HG03342 (cell line): ENCODE measurements around the gene FNDC1.

Source experiments
- ATAC-seq: cut with Tn5 transposase; IDR thresholded peaks from one replicate; pipeline ENCODE4 v1.9.1; 2021; ENCODE audit warnings: mild to moderate bottlenecking, moderate library complexity; ENCODE audit not compliant: unreplicated experiment

The FNDC1 gene

GRCh38 chr6:159304641-159305040 is 135.4 kb downstream of the FNDC1 start:
- ATAC-seq: no peak

- ATAC-seq: no peak
Measured at GRCh38 chr6:159305159-159305558, 136.0 kb downstream of the FNDC1 start.

- ATAC-seq: no peak
Measured at GRCh38 chr6:159305804-159306537, 136.8 kb downstream of the FNDC1 start.

GRCh38 chr6:159307246-159307790 is 138.1 kb downstream of the FNDC1 start:
- no peak for ATAC-seq

- ATAC-seq: no peak
Measured at GRCh38 chr6:159308198-159308597, 139.0 kb downstream of the FNDC1 start.

GRCh38 chr6:159309723-159310122 is 140.5 kb downstream of the FNDC1 start:
- no peak for ATAC-seq

- peak; percentile 55 for ATAC-seq
Measured at GRCh38 chr6:159311618-159312017, 142.4 kb downstream of the FNDC1 start.

- ATAC-seq: no peak
Measured at GRCh38 chr6:159312206-159312605, 143.0 kb downstream of the FNDC1 start.

GRCh38 chr6:159313018-159313417 is 143.8 kb downstream of the FNDC1 start:
- ATAC-seq: no peak

- no peak for ATAC-seq
Measured at GRCh38 chr6:159315562-159315961, 146.4 kb downstream of the FNDC1 start.

GRCh38 chr6:159317430-159317829 is 148.2 kb downstream of the FNDC1 start:
- no peak for ATAC-seq

GRCh38 chr6:159321267-159321666 is 152.1 kb downstream of the FNDC1 start:
- no peak for ATAC-seq
